ENCODE results near the gene ATG5. TPM values are rescaled to one million over a fixed set of nuclear protein-coding genes. Genes with fewer than 3 reads are reported as not detected.
"Not testable (repeated sequence)": the region's sequence is repeated elsewhere in the genome, so short reads cannot be mapped to it uniquely, and the experiment has no call there.

Gene ATG5
- total RNA-seq, 1 experiment from 2014 or later = 63.3 TPM

DNA sequence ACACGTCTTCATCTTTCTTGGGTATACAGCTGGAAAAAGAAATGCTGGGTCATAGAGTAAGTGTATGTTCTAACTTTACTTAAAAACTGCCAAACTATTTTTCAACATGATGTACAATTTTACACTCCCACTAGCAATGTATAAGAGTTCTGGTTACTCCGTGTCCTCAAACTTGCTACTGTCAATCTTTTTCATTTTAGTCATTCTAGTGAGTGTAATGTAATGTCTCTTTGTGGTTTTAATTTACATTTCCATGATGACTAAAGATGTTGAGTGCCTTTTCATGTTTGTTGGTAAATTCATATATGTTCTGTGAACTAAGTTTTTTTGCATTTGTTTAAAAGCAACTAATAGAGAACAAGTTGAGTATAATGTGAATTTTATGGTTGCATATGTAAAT, 43.9 kb downstream of the ATG5 start:
- no peak overlapping the region for H2AFZ ChIP-seq (ENCODE audit: low read length)
- no peak for DNase-seq
- no peaks in the 10 kb centered on the region for H3K9me2 ChIP-seq (replicated peaks; ENCODE audit: insufficient read depth, low read length)
- no peak overlapping the region for H3K27ac ChIP-seq (ENCODE audit: low read length)
- peaks cover 91% of the 10 kb centered on the region for H3K79me2 ChIP-seq (ENCODE audit: low read length)
- no peak overlapping the region for H3K4me3 ChIP-seq (ENCODE audit: low read length)
- no peak overlapping the region for H3K9ac ChIP-seq (ENCODE audit: low read length)
- H3K27me3 ChIP-seq (ENCODE audit: low read length) = no peaks in the 10 kb centered on the region
- H3K4me2 ChIP-seq (ENCODE audit: low read depth, low read length, poor library complexity, severe bottlenecking) = no peak overlapping the region
- H4K20me1 ChIP-seq (ENCODE audit: insufficient read depth, low read depth, low read length) = no peaks in the 10 kb centered on the region
- no peaks in the 10 kb centered on the region for H3K9me3 ChIP-seq (ENCODE audit: low read length)
- peaks cover 17% of the 10 kb centered on the region for H3K36me3 ChIP-seq (ENCODE audit: insufficient read depth, low read length)
- H3K4me1 ChIP-seq (ENCODE audit: low read length) = no peaks in the 10 kb centered on the region

DNA sequence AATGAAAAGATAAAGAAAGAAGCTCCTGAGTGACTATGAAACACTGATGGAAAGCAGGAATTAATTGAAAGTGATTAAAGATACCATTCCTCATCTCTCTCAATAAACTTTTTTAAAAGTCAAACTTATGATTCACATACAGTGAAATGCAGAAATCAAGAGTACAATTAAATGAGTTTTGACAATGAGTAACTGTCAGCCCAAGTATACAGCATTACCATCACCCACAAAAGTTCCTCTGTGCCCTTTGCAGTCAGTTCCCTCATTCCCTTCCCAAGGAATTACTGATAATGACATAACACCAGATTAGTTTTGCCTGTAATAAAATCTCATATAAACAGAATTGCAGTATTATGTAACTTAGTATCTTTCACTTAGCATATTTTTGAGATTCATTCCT, 44.5 kb downstream of the ATG5 start:
- Histone ChIP-seq H3K4me2 (ENCODE audit: low read depth, low read length, poor library complexity, severe bottlenecking) (no peak overlapping the region), H3K4me3 (ENCODE audit: low read length) (no peak overlapping the region), H3K9me2 (replicated peaks; ENCODE audit: insufficient read depth, low read length) (no peaks in the 10 kb centered on the region), H2AFZ (ENCODE audit: low read length) (no peak overlapping the region), H3K9ac (ENCODE audit: low read length) (no peak overlapping the region), H3K4me1 (ENCODE audit: low read length) (no peaks in the 10 kb centered on the region), H3K36me3 (ENCODE audit: insufficient read depth, low read length) (peaks cover 17% of the 10 kb centered on the region), H3K9me3 (ENCODE audit: low read length) (no peaks in the 10 kb centered on the region), H4K20me1 (ENCODE audit: insufficient read depth, low read depth, low read length) (no peaks in the 10 kb centered on the region), H3K79me2 (ENCODE audit: low read length) (peaks cover 90% of the 10 kb centered on the region), H3K27me3 (ENCODE audit: low read length) (no peaks in the 10 kb centered on the region), H3K27ac (ENCODE audit: low read length) (no peak overlapping the region)
- no peak for DNase-seq

- H3K27ac ChIP-seq (ENCODE audit: low read length) = no peak overlapping the region
- no peaks in the 10 kb centered on the region for H3K4me1 ChIP-seq (ENCODE audit: low read length)
- no peak overlapping the region for H3K4me2 ChIP-seq (ENCODE audit: low read depth, low read length, poor library complexity, severe bottlenecking)
- no peak overlapping the region for H3K4me3 ChIP-seq (ENCODE audit: low read length)
- H4K20me1 ChIP-seq (ENCODE audit: insufficient read depth, low read depth, low read length) = no peaks in the 10 kb centered on the region
- no peaks in the 10 kb centered on the region for H3K9me3 ChIP-seq (ENCODE audit: low read length)
- no peak overlapping the region for H2AFZ ChIP-seq (ENCODE audit: low read length)
- H3K36me3 ChIP-seq (ENCODE audit: insufficient read depth, low read length) = peaks cover 17% of the 10 kb centered on the region; the same call in 1 of the 2 replicates
- no peak overlapping the region for H3K9ac ChIP-seq (ENCODE audit: low read length)
- peaks cover 88% of the 10 kb centered on the region for H3K79me2 ChIP-seq (ENCODE audit: low read length)
- no peaks in the 10 kb centered on the region for H3K9me2 ChIP-seq (replicated peaks; ENCODE audit: insufficient read depth, low read length)
- H3K27me3 ChIP-seq (ENCODE audit: low read length) = no peaks in the 10 kb centered on the region
- DNase-seq = no peak
Measured at GRCh38 chr6:106279179-106279578, 46.4 kb downstream of the ATG5 start.

DNA sequence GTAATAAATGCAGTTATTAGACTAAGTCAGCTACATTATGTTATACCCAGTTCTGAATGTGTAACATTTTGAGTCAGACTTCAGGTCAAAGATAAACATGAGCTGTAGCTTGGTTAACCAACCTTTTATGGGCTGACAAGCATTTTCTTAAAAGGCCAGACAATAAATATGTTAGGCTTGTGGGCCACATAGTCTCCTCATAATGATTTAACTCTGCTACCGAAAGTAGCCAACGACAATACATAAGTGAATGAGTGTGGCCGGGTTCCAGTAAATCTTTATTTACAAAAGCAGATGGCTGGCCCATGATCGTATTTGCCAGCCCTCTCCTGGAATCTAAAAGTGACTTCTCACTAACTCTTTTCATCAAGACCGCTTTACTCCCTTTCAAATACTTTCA, 49.9 kb downstream of the ATG5 start:
- Histone ChIP-seq H3K4me1 (ENCODE audit: low read length) (no peaks in the 10 kb centered on the region; the same call in 1 of the 2 replicates), H3K79me2 (ENCODE audit: low read length) (peaks cover 90% of the 10 kb centered on the region), H3K4me2 (ENCODE audit: low read depth, low read length, poor library complexity, severe bottlenecking) (no peak overlapping the region), H4K20me1 (ENCODE audit: insufficient read depth, low read depth, low read length) (no peaks in the 10 kb centered on the region), H3K36me3 (ENCODE audit: insufficient read depth, low read length) (peaks cover 20% of the 10 kb centered on the region), H3K27me3 (ENCODE audit: low read length) (no peaks in the 10 kb centered on the region), H3K9me2 (replicated peaks; ENCODE audit: insufficient read depth, low read length) (no peaks in the 10 kb centered on the region), H2AFZ (ENCODE audit: low read length) (no peak overlapping the region), H3K27ac (ENCODE audit: low read length) (no peak overlapping the region), H3K9ac (ENCODE audit: low read length) (no peak overlapping the region), H3K4me3 (ENCODE audit: low read length) (no peak overlapping the region), H3K9me3 (ENCODE audit: low read length) (no peaks in the 10 kb centered on the region)
- DNase-seq = no peak

GRCh38 chr6:106273087-106273486, 52.5 kb downstream of the ATG5 start:
- Histone ChIP-seq H3K9me3 (ENCODE audit: low read length) (no peaks in the 10 kb centered on the region), H2AFZ (ENCODE audit: low read length) (no peak overlapping the region), H4K20me1 (ENCODE audit: insufficient read depth, low read depth, low read length) (no peaks in the 10 kb centered on the region), H3K79me2 (ENCODE audit: low read length) (peaks cover 85% of the 10 kb centered on the region), H3K27me3 (ENCODE audit: low read length) (no peaks in the 10 kb centered on the region), H3K27ac (ENCODE audit: low read length) (no peak overlapping the region), H3K36me3 (ENCODE audit: insufficient read depth, low read length) (peaks cover 7% of the 10 kb centered on the region), H3K9ac (ENCODE audit: low read length) (no peak overlapping the region), H3K4me1 (ENCODE audit: low read length) (no peaks in the 10 kb centered on the region; the same call in 1 of the 2 replicates), H3K4me3 (ENCODE audit: low read length) (no peak overlapping the region), H3K4me2 (ENCODE audit: low read depth, low read length, poor library complexity, severe bottlenecking) (no peak overlapping the region), H3K9me2 (replicated peaks; ENCODE audit: insufficient read depth, low read length) (no peaks in the 10 kb centered on the region)
- no peak for DNase-seq

DNA sequence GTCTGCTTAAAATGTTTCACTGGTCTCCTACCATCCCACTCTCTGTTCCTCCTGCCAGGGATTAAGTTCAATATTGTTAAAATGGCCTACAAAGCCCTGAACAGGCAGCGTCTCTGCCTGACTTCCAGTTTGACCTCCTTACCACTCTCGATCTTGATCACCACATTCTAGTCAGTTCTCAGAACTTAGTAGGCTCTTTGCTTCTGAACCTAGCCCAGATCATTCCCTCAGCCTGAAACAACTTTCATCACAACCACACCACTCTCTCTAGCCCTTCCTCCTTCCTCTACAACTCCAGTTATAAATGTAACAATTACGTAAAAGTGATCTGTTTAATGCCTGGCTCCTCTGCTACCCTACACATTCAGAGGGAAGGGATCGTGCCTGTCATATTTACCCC, 53.3 kb downstream of the ATG5 start:
- Histone ChIP-seq H3K4me1 (ENCODE audit: low read length) (no peaks in the 10 kb centered on the region; the same call in 1 of the 2 replicates), H2AFZ (ENCODE audit: low read length) (no peak overlapping the region), H3K4me3 (ENCODE audit: low read length) (no peak overlapping the region), H3K9me3 (ENCODE audit: low read length) (no peaks in the 10 kb centered on the region), H3K27me3 (ENCODE audit: low read length) (no peaks in the 10 kb centered on the region), H3K27ac (ENCODE audit: low read length) (no peak overlapping the region), H3K36me3 (ENCODE audit: insufficient read depth, low read length) (peaks cover 7% of the 10 kb centered on the region; the same call in 1 of the 2 replicates), H4K20me1 (ENCODE audit: insufficient read depth, low read depth, low read length) (no peaks in the 10 kb centered on the region), H3K9me2 (replicated peaks; ENCODE audit: insufficient read depth, low read length) (no peaks in the 10 kb centered on the region), H3K9ac (ENCODE audit: low read length) (no peak overlapping the region), H3K79me2 (ENCODE audit: low read length) (peaks cover 89% of the 10 kb centered on the region), H3K4me2 (ENCODE audit: low read depth, low read length, poor library complexity, severe bottlenecking) (no peak overlapping the region)
- no peak for DNase-seq

- Histone ChIP-seq H3K4me1 (ENCODE audit: low read length) (no peaks in the 10 kb centered on the region; the same call in 1 of the 2 replicates), H2AFZ (ENCODE audit: low read length) (no peak overlapping the region), H3K9me3 (ENCODE audit: low read length) (no peaks in the 10 kb centered on the region), H3K79me2 (ENCODE audit: low read length) (peaks cover 93% of the 10 kb centered on the region), H4K20me1 (ENCODE audit: insufficient read depth, low read depth, low read length) (no peaks in the 10 kb centered on the region), H3K9ac (ENCODE audit: low read length) (no peak overlapping the region), H3K27ac (ENCODE audit: low read length) (no peak overlapping the region), H3K4me3 (ENCODE audit: low read length) (no peak overlapping the region), H3K9me2 (replicated peaks; ENCODE audit: insufficient read depth, low read length) (no peaks in the 10 kb centered on the region), H3K36me3 (ENCODE audit: insufficient read depth, low read length) (peaks cover 7% of the 10 kb centered on the region; the same call in 1 of the 2 replicates), H3K27me3 (ENCODE audit: low read length) (no peaks in the 10 kb centered on the region), H3K4me2 (ENCODE audit: low read depth, low read length, poor library complexity, severe bottlenecking) (no peak overlapping the region)
- DNase-seq = no peak
Measured at GRCh38 chr6:106270414-106270813, 55.1 kb downstream of the ATG5 start.

DNA sequence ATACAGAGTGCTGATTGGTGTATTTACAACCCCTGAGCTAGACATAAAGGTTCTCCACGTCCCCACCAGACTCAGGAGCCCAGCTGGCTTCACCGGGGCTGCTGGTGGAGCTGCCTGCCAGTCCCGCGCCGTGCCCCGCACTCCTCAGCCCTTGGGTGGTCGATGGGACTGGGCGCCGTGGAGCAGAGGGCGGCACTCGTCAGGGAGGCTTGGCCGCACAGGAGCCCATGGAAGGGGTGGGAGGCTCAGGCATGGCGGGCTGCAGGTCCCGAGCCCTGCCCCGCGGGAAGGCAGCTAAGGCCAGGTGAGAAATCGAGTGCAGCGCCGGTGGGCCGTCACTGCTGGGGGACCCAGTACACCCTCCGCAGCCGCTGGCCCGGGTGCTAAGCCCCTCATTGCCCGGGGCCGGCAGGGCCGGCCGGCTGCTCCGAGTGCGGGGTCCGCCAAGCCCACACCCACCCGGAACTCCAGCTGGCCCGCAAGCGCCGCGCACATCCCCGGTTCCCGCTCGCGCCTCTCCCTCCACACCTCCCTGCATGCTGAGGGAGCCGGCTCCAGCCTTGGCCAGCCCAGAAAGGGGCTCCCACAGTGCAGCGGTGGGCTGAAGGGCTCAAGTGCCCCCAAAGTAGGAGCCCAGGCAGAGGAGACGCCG, 56.2 kb downstream of the ATG5 start:
- H3K27ac ChIP-seq (ENCODE audit: low read length); DNase-seq; H4K20me1 ChIP-seq (ENCODE audit: insufficient read depth, low read depth, low read length); H2AFZ ChIP-seq (ENCODE audit: low read length); H3K4me2 ChIP-seq (ENCODE audit: low read depth, low read length, poor library complexity, severe bottlenecking); H3K9me3 ChIP-seq (ENCODE audit: low read length); H3K27me3 ChIP-seq (ENCODE audit: low read length); H3K4me3 ChIP-seq (ENCODE audit: low read length); H3K36me3 ChIP-seq (ENCODE audit: insufficient read depth, low read length); H3K9ac ChIP-seq (ENCODE audit: low read length); H3K4me1 ChIP-seq (ENCODE audit: low read length); H3K9me2 ChIP-seq (replicated peaks; ENCODE audit: insufficient read depth, low read length): not testable (repeated sequence)
- H3K79me2 ChIP-seq (ENCODE audit: low read length) = peaks cover 92% of the 10 kb centered on the region
